ENCODE results near the gene TRIM8.
"Not testable (repeated sequence)": the region's sequence is repeated elsewhere in the genome, so short reads cannot be mapped to it uniquely, and the experiment has no call there.

The TRIM8 gene

DNA sequence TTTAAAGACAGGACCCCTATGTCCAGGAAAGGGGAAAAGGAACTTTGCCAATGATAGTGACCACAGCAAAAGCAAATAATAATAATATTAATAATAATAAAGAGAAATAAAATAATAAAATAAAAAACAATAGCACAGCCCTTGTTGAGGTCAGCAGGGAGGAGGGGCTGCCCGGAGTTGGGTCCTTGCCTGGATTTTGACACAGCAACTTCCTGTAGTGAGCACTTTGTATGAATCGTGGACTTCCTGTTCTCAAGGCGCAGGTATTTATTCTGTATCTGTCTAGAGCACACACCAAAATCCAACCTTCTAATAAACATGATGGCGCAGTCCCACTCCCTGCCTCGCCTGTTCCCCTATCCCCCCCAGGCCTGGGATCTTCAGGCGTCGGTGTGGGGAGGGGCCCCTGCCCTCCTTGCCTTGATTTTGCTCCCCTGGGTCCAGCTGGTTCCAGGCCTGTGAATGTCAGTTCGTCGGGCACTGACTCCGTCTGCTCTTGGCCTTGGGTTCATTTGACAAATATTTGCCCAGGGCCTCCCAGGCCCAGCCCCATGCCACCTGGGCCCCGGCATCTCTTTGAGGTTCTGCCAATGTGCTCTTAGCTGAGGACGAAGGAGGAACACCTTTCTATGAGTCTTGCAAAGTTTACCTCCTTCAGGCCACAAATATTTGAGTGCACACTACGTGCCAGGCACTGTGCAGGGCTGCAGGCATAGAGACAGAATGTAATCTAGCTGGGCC is 13.9 kb downstream of the TRIM8 start:
- TF ChIP-seq POLR2AphosphoS5 (IDR thresholded peaks at IDR 0.05; ENCODE audit: low read depth) (no peak), SPI1 (IDR thresholded peaks at IDR 0.05; ENCODE audit: borderline replicate concordance, low read depth) (peak; percentile 62; the same call in 1 of the 2 replicates), GABPA (IDR thresholded peaks at IDR 0.05; ENCODE audit: low read depth) (peak; percentile 33; the same call in 1 of the 2 replicates)
- TF ChIP-seq, protein P1, sequence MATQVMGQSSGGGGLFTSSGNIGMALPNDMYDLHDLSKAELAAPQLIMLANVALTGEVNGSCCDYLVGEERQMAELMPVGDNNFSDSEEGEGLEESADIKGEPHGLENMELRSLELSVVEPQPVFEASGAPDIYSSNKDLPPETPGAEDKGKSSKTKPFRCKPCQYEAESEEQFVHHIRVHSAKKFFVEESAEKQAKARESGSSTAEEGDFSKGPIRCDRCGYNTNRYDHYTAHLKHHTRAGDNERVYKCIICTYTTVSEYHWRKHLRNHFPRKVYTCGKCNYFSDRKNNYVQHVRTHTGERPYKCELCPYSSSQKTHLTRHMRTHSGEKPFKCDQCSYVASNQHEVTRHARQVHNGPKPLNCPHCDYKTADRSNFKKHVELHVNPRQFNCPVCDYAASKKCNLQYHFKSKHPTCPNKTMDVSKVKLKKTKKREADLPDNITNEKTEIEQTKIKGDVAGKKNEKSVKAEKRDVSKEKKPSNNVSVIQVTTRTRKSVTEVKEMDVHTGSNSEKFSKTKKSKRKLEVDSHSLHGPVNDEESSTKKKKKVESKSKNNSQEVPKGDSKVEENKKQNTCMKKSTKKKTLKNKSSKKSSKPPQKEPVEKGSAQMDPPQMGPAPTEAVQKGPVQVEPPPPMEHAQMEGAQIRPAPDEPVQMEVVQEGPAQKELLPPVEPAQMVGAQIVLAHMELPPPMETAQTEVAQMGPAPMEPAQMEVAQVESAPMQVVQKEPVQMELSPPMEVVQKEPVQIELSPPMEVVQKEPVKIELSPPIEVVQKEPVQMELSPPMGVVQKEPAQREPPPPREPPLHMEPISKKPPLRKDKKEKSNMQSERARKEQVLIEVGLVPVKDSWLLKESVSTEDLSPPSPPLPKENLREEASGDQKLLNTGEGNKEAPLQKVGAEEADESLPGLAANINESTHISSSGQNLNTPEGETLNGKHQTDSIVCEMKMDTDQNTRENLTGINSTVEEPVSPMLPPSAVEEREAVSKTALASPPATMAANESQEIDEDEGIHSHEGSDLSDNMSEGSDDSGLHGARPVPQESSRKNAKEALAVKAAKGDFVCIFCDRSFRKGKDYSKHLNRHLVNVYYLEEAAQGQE (IDR thresholded peaks at IDR 0.05; ENCODE audit: insufficient replicate concordance, low read depth), result no peak
- Histone ChIP-seq H3K27me3 (ENCODE audit: insufficient read depth, poor library complexity, severe bottlenecking) (no peaks in the 10 kb centered on the region), H3K27ac (replicated peaks) (peak overlapping the region; percentile 31; the same call in 1 of the 2 replicates), H3K4me3 (replicated peaks; ENCODE audit: insufficient read depth, low read length) (no peak overlapping the region)
- DNase-seq (ENCODE audit: low read depth in 1 of 2, low spot score in 1 of 2), result peak in 1 of 2 experiments; percentile 56

DNA sequence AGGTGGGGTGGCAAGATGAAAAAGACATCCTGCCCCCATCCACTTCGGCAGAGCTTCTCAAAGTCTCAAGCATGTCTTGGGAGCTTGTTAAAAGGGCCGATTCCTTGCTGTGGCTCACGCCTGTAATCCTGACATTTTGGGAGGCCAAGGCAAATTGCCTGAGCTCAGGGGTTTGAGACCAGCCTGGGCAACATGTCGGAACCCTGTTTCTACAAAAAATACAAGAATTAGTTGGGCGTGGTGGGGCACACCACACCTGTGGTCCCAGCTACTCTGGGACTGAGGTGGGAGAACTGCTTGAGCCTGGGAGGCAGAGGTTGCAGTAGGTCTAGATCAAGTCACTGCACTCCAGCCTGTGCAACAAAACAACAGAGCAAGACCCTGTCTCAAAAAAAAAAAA is 14.5 kb downstream of the TRIM8 start:
- no peak for DNase-seq (ENCODE audit: low read depth in 1 of 2, low spot score in 1 of 2)
- Histone ChIP-seq H3K27me3 (ENCODE audit: insufficient read depth, poor library complexity, severe bottlenecking) (no peaks in the 10 kb centered on the region), H3K27ac (replicated peaks) (no peak overlapping the region), H3K4me3 (replicated peaks; ENCODE audit: insufficient read depth, low read length) (no peak overlapping the region)
- peak; percentile 5; the same call in 1 of the 2 replicates for TF ChIP-seq POLR2AphosphoS5 (IDR thresholded peaks at IDR 0.05; ENCODE audit: low read depth)
- no peak for TF ChIP-seq GABPA (IDR thresholded peaks at IDR 0.05; ENCODE audit: low read depth)

DNA sequence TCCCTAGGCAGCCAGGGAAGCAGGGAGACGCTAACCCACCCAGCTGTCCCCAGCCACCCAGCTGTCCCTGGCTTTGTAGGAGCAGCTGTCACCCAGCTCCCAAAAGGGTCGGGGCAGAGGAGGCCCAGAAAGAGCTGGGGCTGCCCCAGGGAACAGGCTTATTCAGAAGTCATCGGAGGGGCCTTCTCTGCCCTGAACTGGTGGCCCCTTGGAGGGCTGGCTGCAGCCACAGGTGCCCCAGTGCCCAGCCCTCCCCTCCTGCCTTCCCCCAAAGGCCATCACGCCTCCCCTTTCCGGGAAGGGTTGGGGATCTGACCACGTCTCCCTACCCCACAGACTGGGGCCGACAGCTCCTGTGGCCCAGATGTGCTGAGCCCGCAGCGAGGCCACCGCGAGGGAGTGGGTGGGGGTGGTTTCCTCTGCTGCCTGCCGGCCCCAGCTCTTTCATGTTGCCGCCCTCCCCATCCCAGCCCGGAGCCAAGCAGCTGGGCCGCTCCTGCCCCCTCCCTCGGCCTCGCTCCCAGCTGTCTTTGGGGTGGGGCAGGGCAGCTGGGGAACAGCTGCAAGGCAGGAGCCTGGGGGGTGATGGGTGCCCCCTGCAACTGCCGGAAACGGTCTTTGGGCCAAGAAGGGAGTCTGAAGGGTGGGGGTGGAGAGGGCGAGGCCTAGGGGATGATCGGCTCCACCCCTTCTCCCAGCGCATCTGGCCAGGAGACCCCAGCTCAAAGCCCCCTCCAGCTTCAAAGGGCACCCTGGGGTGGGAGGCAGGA is 16.8 kb downstream of the TRIM8 start:
- TF ChIP-seq, protein P2, sequence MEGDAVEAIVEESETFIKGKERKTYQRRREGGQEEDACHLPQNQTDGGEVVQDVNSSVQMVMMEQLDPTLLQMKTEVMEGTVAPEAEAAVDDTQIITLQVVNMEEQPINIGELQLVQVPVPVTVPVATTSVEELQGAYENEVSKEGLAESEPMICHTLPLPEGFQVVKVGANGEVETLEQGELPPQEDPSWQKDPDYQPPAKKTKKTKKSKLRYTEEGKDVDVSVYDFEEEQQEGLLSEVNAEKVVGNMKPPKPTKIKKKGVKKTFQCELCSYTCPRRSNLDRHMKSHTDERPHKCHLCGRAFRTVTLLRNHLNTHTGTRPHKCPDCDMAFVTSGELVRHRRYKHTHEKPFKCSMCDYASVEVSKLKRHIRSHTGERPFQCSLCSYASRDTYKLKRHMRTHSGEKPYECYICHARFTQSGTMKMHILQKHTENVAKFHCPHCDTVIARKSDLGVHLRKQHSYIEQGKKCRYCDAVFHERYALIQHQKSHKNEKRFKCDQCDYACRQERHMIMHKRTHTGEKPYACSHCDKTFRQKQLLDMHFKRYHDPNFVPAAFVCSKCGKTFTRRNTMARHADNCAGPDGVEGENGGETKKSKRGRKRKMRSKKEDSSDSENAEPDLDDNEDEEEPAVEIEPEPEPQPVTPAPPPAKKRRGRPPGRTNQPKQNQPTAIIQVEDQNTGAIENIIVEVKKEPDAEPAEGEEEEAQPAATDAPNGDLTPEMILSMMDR (IDR thresholded peaks at IDR 0.05; ENCODE audit: insufficient read depth, low read length), result no peak
- TF ChIP-seq POLR2AphosphoS5 (IDR thresholded peaks at IDR 0.05; ENCODE audit: low read depth) (peak; percentile 94), GABPA (IDR thresholded peaks at IDR 0.05; ENCODE audit: low read depth) (peak; percentile 20; the same call in 1 of the 2 replicates)
- H3K27ac ChIP-seq (replicated peaks), result peak overlapping the region; percentile 28; the same call in 1 of the 2 replicates
- no peak overlapping the region for H3K4me3 ChIP-seq (replicated peaks; ENCODE audit: insufficient read depth, low read length)
- no peaks in the 10 kb centered on the region for H3K27me3 ChIP-seq (ENCODE audit: insufficient read depth, poor library complexity, severe bottlenecking)
- DNase-seq (ENCODE audit: low read depth in 1 of 2, low spot score in 1 of 2), result peak; percentile 25 to 62

DNA sequence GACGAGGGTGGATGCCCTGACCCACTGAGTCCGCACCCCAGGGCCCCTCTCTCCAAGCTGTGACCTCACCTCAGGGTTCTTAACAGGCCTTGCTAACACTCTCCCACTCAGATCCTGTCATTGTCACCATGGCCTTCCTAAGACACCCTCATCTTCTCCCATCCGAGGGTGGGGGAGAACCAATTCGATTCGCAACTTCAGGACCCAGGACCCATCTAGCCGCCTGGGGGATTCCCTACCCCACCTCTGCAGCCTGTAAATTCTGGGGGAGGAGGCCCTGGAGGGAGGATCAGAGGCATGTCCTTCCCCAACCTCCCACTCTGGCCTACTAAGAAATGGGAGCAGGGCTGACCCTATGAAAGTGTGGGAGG is 17.4 kb downstream of the TRIM8 start:
- no peak for TF ChIP-seq POLR2AphosphoS5 (IDR thresholded peaks at IDR 0.05; ENCODE audit: low read depth)
- DNase-seq (ENCODE audit: low read depth in 1 of 2, low spot score in 1 of 2), result no peak
- Histone ChIP-seq H3K4me3 (replicated peaks; ENCODE audit: insufficient read depth, low read length) (no peak overlapping the region), H3K27me3 (ENCODE audit: insufficient read depth, poor library complexity, severe bottlenecking) (no peaks in the 10 kb centered on the region), H3K27ac (replicated peaks) (no peak overlapping the region)

DNA sequence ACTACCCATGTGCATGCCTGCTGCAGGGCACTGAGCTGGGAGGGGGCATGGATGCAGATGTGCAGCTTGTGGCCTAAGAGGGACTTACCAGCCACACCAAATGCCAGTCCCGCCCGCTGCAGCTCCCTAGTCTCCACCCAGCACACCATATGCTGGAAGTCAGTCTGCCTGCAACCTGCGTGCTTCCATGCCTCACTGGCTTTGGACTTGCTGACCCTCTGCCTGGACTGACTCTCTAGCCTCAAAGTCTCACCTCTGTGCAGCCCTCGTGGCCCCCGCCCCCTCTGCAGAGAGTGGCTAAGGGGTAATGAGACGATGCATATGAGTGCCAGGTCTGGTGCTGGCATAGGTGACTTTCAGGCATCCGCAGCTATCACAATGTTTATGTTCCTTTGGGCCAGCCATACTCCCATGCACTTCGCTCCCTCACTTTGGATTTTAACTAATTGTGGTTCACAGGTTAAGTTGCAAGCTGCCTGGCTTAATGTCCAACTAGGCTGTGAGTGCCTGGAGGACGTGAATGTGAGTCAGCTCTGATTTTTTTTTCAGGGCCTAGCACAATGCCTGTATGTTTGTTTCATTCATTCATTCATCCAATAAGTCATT is 21.7 kb downstream of the TRIM8 start:
- TF ChIP-seq POLR2AphosphoS5 (IDR thresholded peaks at IDR 0.05; ENCODE audit: low read depth) (no peak), SPI1 (IDR thresholded peaks at IDR 0.05; ENCODE audit: borderline replicate concordance, low read depth) (no peak), GABPA (IDR thresholded peaks at IDR 0.05; ENCODE audit: low read depth) (no peak)
- TF ChIP-seq, protein P1 (IDR thresholded peaks at IDR 0.05; ENCODE audit: insufficient replicate concordance, low read depth), result no peak
- TF ChIP-seq, protein P2 (IDR thresholded peaks at IDR 0.05; ENCODE audit: insufficient read depth, low read length), result no peak
- Histone ChIP-seq H3K27me3 (ENCODE audit: insufficient read depth, poor library complexity, severe bottlenecking) (no peaks in the 10 kb centered on the region), H3K4me3 (replicated peaks; ENCODE audit: insufficient read depth, low read length) (no peak overlapping the region), H3K27ac (replicated peaks) (no peak overlapping the region)
- no peak for DNase-seq (ENCODE audit: low read depth in 1 of 2, low spot score in 1 of 2)

DNA sequence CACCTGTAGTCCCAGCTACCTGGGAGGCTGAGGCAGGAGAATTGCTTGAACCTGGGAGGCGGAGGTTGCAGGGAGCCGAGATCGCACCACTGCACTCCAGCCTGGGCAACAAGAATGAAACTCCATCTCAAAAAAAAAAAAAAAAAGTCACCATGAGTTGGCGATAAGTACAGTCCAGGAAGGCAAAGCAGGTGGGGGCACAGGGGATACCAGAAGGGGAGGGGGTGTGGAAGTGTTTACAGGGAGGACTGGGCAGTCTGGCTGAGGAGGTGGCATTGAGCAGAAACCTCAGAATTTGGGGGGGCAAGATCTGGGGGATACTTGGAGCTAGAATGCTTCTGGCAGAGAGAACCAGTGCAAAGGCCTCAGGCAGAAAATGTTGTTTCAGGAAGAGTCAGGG is 23.1 kb downstream of the TRIM8 start:
- not testable (repeated sequence) for H3K27ac ChIP-seq (replicated peaks); H3K27me3 ChIP-seq (ENCODE audit: insufficient read depth, poor library complexity, severe bottlenecking); H3K4me3 ChIP-seq (replicated peaks; ENCODE audit: insufficient read depth, low read length); DNase-seq (ENCODE audit: low read depth in 1 of 2, low spot score in 1 of 2)

Measured in HL-60 (cell line).